ENCODE data around the gene TMED4. TPM values are rescaled to one million over a fixed set of nuclear protein-coding genes. Genes with fewer than 3 reads are reported as not detected.

The TMED4 gene
- total and polyA plus RNA-seq, 10 of the 15 experiments (the other 5 are each of a cell fraction or from before 2014, with no cell fraction given), result 20.8 to 71.3 (median 51.0) TPM

DNA sequence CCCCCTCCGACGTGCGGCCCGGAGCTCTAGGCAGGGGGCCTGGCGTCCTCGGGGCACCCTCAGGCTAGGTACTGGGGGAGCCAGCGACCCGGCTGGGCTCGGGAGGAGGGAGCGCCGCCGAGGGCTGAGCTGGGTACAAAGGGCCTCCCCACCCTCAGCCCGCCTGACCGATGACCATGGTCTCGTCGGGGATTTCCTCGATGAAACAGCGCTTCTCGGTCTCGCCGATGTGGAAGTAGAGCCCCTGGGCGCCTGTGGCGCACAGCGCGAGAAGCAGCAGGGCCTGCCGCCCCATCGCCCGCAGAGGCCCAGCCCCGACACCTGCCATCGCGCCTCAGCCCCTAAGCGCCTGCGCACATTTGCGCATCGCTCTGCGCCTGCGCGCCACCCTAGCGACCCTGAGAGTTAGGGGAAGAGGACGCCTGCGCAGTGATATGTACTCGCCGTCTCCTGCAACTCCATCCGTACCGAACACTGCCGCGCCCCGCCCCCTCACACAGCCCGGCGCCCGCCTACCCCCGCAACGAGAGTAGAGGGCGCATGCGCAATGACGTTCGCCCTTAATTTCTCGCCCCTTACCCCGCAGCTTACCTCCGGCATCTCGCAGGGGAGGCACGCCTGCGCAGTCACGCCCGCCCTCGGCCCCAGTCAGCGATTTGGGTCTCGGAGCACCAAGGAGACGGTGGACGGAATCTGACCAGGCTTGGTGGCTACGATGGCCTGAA is at the start of gene TMED4 (continued):
- TF ChIP-seq IKZF2 (IDR thresholded peaks at IDR 0.05) (no peak), BCL3 (IDR thresholded peaks at IDR 0.05; ENCODE audit: borderline replicate concordance, insufficient read depth, low read depth, low read length, poor library complexity, severe bottlenecking) (no peak), PBX3 (IDR thresholded peaks at IDR 0.05; ENCODE audit: insufficient replicate concordance, low read depth, low read length) (peak; percentile 6), RBBP5 (conservative IDR thresholded peaks at IDR 0.05) (no peak), NBN (IDR thresholded peaks at IDR 0.05) (0 out of 2 replicates have a peak, but pooled peaks have one; percentile 37), HDGF (IDR thresholded peaks at IDR 0.05) (peak; percentile 98)

GRCh38 chr7:44631458-44632115 is 49.6 kb upstream of the TMED4 start:
- no peak overlapping the region for H3K4me3 ChIP-seq
- H3K27ac ChIP-seq (ENCODE audit: control insufficient read depth, insufficient read depth), result peak overlapping the region; percentile 68
- peaks cover 69% of the 10 kb centered on the region for H3K4me1 ChIP-seq (ENCODE audit: control insufficient read depth, insufficient read depth, low read length)
- no peak overlapping the region for H3K4me2 ChIP-seq (ENCODE audit: control insufficient read depth, insufficient read depth)
- ChIA-PET RAD21 (ENCODE audit: unreplicated experiment) (interaction anchor here (0.8 to 13.2 kb wide), 2 partner anchors 11 to 24 kb away, joined by 3 to 130 read pairs; no protein-coding TSS in a partner anchor), POLR2A (interaction anchor here (0.8 to 5.9 kb wide), 8 partner anchors 8 to 370 kb away, joined by 3 to 55 read pairs (median 4); partner anchors contain the start of genes DDX56 and ZMIZ2), SMC1A (ENCODE audit: uncharacterized antibody, unreplicated experiment) (interaction anchor here (0.8 to 10.4 kb wide), 8 partner anchors 8 to 215 kb away, joined by 3 to 103 read pairs (median 4); partner anchors contain the start of gene OGDH), CTCF (interaction anchor here (0.7 to 1.6 kb wide), 4 partner anchors 10 to 308 kb away, joined by 3 to 8 read pairs (median 4); partner anchors contain the start of gene OGDH)
- ATAC-seq, result no peak
- intact Hi-C loops (cut with micrococcal nuclease; ENCODE audit: unreplicated experiment), result loop anchor here (10.0 kb wide), 1 partner anchor 393 kb away; no protein-coding TSS in a partner anchor
- H2AFZ ChIP-seq (ENCODE audit: control insufficient read depth, low read depth, low read length), result no peak overlapping the region
- no peaks in the 10 kb centered on the region for H3K27me3 ChIP-seq (replicated peaks in 1 of 2; ENCODE audit: control insufficient read depth in 2 of 2, insufficient read depth in 2 of 2, low read length in 1 of 2)
- no peaks in the 10 kb centered on the region for H3K9me3 ChIP-seq (replicated peaks; ENCODE audit: control insufficient read depth, insufficient read depth, low read length)
- no peak for FAIRE-seq
- no peaks in the 10 kb centered on the region for H4K20me1 ChIP-seq (ENCODE audit: control insufficient read depth, insufficient read depth)
- peaks cover under 1 to 3% of the 10 kb centered on the region in 2 experiments; a peak in 3 of 4 replicates for H3K36me3 ChIP-seq (ENCODE audit: control insufficient read depth in 2 of 2, insufficient read depth in 2 of 2, low read length in 1 of 2)
- no peak overlapping the region for H3K9ac ChIP-seq (ENCODE audit: control insufficient read depth, insufficient read depth, low read length)
- no peak for DNase-seq (ENCODE audit: low read depth, low spot score)
- peaks cover 16% of the 10 kb centered on the region for H3K79me2 ChIP-seq (ENCODE audit: control insufficient read depth, insufficient read depth, low read length)
- BruUV-seq (replicated peaks), result no TSS peak
- 91% methylated on average over 6 of the region's 6 CpGs for WGBS (ENCODE audit: insufficient coverage, insufficient replicate concordance, low lambda C conversion rate, missing lambda C conversion rate)
- in situ Hi-C loops (cut with MboI), result no loop called here
- TF ChIP-seq, protein P1, sequence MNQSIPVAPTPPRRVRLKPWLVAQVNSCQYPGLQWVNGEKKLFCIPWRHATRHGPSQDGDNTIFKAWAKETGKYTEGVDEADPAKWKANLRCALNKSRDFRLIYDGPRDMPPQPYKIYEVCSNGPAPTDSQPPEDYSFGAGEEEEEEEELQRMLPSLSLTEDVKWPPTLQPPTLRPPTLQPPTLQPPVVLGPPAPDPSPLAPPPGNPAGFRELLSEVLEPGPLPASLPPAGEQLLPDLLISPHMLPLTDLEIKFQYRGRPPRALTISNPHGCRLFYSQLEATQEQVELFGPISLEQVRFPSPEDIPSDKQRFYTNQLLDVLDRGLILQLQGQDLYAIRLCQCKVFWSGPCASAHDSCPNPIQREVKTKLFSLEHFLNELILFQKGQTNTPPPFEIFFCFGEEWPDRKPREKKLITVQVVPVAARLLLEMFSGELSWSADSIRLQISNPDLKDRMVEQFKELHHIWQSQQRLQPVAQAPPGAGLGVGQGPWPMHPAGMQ (IDR thresholded peaks at IDR 0.05; ENCODE audit: borderline replicate concordance), result no peak
- TF ChIP-seq IKZF1 (conservative IDR thresholded peaks at IDR 0.05), result no peak
- TF ChIP-seq SMC3 (IDR thresholded peaks at IDR 0.05; ENCODE audit: borderline replicate concordance, low read length), result no peak
- TF ChIP-seq WRNIP1 (IDR thresholded peaks at IDR 0.05; ENCODE audit: borderline replicate concordance, low read depth, low read length), result no peak
- TF ChIP-seq SREBF1 (IDR thresholded peaks at IDR 0.05; ENCODE audit: low read length), result no peak
- no peak for TF ChIP-seq ZNF384 (IDR thresholded peaks at IDR 0.05; ENCODE audit: borderline replicate concordance, low read depth, low read length)
- TF ChIP-seq TBL1XR1 (IDR thresholded peaks at IDR 0.05; ENCODE audit: low read depth, low read length), result no peak
- TF ChIP-seq MTA2 (IDR thresholded peaks at IDR 0.05; ENCODE audit: low read depth), result no peak
- TF ChIP-seq HSF1 (IDR thresholded peaks at IDR 0.05; ENCODE audit: low read depth, low read length), result no peak
